Measurements from ENCODE around the gene PRDM15.

PRDM15 gene

DNA sequence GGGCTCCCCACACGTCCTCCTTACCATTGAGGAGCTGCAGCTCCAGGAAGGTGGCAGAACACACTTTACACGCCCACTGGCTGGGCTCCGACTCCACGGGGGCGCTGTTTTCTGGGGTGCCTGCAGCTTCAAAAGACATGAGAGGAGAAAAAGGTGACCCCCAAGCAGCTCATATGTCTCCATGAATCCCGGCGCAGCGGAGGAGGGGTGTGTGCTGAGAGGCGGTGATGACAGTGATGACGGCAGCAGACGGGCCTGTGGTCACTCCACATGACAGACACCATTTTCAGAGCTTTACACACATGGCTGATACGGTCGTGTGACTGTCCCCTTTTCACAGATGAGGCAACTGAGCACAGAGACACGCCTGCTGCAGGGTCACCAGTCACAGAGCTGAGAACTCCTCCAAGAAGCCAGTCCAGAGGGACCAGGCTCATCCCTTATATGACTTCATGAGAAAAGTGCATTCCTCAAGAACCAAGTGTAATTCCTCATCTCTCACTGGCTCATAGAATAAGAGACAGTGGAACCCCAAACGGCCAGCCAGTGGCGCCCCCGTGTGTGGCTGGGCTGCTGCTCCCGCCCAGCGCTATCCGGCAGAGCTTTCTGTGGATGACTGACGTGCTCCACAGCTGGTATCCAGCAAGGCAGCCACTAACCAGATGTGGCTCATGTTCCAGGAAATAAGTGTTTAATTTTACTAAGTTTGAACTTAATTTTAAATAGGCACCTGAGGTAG, 31.9 kb downstream of the PRDM15 start:
- no peak for TF ChIP-seq CTCF (IDR thresholded peaks at IDR 0.05; ENCODE audit: extremely low read depth, missing control alignments)
- DNase-seq (ENCODE audit: low spot score): no peak

DNA sequence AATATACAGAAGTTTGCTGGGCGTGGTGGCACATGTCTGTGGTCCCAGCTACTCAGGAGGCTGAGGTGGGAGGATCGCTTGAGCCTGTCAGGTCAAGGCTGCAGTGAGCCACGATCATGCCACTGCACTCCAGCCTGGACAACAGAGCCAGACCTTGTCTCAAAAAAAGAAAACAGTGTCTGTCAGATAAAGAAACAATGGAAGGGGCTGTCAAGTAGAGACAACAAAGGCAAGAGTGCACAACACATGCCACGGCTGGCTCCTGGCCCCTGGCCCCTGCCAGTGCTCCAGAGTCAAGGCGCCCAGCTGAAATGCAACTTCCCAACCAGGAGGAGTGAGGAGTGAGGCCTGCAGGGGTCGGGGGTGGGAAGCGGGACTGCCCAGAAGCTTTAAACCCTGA, 32.6 kb downstream of the PRDM15 start:
- no peak for DNase-seq (ENCODE audit: low spot score)
- TF ChIP-seq CTCF (IDR thresholded peaks at IDR 0.05; ENCODE audit: extremely low read depth, missing control alignments): no peak

- no peak for DNase-seq (ENCODE audit: low spot score)
Observed at GRCh38 chr21:41846033-41846317, 33.2 kb downstream of the PRDM15 start.

GRCh38 chr21:41845310-41846032, 33.7 kb downstream of the PRDM15 start:
- DNase-seq (ENCODE audit: low spot score): no peak
- TF ChIP-seq CTCF (IDR thresholded peaks at IDR 0.05; ENCODE audit: extremely low read depth, missing control alignments): no peak

More at GRCh38 chr21:41846033-41846317, 33.2 kb downstream of the PRDM15 start:
- no peak for TF ChIP-seq CTCF (IDR thresholded peaks at IDR 0.05; ENCODE audit: extremely low read depth, missing control alignments)

GRCh38 chr21:41843584-41843983, 35.6 kb downstream of the PRDM15 start:
- DNase-seq (ENCODE audit: low spot score): no peak
- TF ChIP-seq CTCF (IDR thresholded peaks at IDR 0.05; ENCODE audit: extremely low read depth, missing control alignments): no peak

- no peak for DNase-seq (ENCODE audit: low spot score)
- TF ChIP-seq CTCF (IDR thresholded peaks at IDR 0.05; ENCODE audit: extremely low read depth, missing control alignments): no peak
Observed at GRCh38 chr21:41840880-41841279, 38.3 kb downstream of the PRDM15 start.

GRCh38 chr21:41839387-41840000, 39.6 kb downstream of the PRDM15 start:
- no peak for TF ChIP-seq CTCF (IDR thresholded peaks at IDR 0.05; ENCODE audit: extremely low read depth, missing control alignments)
- no peak for DNase-seq (ENCODE audit: low spot score)
